PFSK-1 (cell line): ENCODE measurements around the gene DOLK.

Source experiments
- POLR2AphosphoS5 ChIP-seq: IDR thresholded peaks from 2 replicates; pipeline ENCODE4 v1.6.1; 2012; ENCODE audit warnings: low read depth, mild to moderate bottlenecking, control low read depth, low read length, moderate library complexity
- SIN3A ChIP-seq: IDR thresholded peaks from 2 replicates; pipeline ENCODE4 v1.6.1; 2012; ENCODE audit warnings: mild to moderate bottlenecking, low read length, moderate library complexity, borderline replicate concordance; ENCODE audit not compliant: insufficient read depth
- TAF1 ChIP-seq: IDR thresholded peaks from 2 replicates; pipeline ENCODE4 v1.6.1; 2012; ENCODE audit warnings: low read length, control low read depth, borderline replicate concordance; ENCODE audit not compliant: insufficient read depth

- no peak for TF ChIP-seq TAF1
- TF ChIP-seq SIN3A: no peak
- TF ChIP-seq POLR2AphosphoS5: no peak
These were observed 25.6 kb upstream of the DOLK start for GRCh38 chr9:128972956-128973355.
